Epithelial cell of alveolus of lung (primary cell): Measurements from ENCODE around the gene MYO19. TPM values are rescaled to one million over a fixed set of nuclear protein-coding genes. Genes with fewer than 3 reads are reported as not detected.

ENCODE experiments used
- total RNA-seq: library from RNA; depleted of rRNA; stranded (reverse); fragments of >200 nt; gene quantifications from 2 replicates; pipeline ENCODE4 v1.2.1, GENCODE V29; 2015

MYO19 gene, protein sequence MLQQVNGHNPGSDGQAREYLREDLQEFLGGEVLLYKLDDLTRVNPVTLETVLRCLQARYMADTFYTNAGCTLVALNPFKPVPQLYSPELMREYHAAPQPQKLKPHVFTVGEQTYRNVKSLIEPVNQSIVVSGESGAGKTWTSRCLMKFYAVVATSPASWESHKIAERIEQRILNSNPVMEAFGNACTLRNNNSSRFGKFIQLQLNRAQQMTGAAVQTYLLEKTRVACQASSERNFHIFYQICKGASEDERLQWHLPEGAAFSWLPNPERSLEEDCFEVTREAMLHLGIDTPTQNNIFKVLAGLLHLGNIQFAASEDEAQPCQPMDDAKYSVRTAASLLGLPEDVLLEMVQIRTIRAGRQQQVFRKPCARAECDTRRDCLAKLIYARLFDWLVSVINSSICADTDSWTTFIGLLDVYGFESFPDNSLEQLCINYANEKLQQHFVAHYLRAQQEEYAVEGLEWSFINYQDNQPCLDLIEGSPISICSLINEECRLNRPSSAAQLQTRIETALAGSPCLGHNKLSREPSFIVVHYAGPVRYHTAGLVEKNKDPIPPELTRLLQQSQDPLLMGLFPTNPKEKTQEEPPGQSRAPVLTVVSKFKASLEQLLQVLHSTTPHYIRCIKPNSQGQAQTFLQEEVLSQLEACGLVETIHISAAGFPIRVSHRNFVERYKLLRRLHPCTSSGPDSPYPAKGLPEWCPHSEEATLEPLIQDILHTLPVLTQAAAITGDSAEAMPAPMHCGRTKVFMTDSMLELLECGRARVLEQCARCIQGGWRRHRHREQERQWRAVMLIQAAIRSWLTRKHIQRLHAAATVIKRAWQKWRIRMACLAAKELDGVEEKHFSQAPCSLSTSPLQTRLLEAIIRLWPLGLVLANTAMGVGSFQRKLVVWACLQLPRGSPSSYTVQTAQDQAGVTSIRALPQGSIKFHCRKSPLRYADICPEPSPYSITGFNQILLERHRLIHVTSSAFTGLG
- 17.2 and 40.2 TPM in 2 replicates for total RNA-seq

DNA sequence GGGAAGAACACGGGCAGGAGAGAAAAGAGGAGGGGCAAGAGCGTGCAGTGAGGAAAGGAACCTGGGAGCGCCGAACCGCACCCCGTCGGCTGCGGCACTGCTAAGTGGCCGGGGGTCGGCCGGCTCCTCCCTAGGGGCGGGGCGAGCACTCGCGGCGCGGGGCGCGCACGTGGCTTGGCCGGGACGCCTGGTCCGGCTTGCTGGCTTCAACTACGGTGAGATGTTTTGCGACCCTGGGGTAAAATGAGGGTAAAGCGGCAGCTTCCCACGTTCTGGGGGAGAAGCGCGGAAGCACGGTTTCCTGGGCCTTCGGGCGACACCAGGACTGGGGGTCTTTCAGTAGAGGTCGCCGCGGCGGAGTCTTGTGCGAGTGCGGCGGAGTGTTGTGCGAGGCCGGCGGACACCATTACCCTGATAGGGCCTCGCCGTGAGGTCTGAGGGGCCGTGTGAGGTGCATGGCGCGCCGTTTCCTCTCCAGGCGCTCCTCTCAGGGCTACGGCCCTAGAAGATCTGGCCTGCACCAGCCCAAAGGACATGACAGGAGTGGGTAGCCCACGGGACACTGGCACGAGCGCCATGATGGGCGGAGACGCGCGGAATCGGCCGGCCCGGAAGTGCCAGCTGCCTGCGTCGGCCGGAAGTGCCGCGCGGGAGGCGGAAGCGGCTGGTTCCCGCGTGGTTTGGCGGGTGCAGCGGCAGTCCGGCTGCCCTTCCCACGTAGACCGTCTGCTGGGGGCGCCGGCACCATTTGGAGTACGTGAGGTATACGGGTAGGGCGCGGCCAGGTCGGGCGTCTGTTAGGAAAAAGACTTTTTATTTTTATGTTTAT is at the start of gene MYO19, which contains the start of gene PIGW:
TSS of gene MYO19 (minus strand) at position 29 of the 829 bp plus-strand sequence. CDS start 2,330 bp downstream, outside the sequence.
TSS of gene PIGW (plus strand) at position 148 of the 829 bp plus-strand sequence. CDS start 2,115 bp downstream, outside the sequence.

DNA sequence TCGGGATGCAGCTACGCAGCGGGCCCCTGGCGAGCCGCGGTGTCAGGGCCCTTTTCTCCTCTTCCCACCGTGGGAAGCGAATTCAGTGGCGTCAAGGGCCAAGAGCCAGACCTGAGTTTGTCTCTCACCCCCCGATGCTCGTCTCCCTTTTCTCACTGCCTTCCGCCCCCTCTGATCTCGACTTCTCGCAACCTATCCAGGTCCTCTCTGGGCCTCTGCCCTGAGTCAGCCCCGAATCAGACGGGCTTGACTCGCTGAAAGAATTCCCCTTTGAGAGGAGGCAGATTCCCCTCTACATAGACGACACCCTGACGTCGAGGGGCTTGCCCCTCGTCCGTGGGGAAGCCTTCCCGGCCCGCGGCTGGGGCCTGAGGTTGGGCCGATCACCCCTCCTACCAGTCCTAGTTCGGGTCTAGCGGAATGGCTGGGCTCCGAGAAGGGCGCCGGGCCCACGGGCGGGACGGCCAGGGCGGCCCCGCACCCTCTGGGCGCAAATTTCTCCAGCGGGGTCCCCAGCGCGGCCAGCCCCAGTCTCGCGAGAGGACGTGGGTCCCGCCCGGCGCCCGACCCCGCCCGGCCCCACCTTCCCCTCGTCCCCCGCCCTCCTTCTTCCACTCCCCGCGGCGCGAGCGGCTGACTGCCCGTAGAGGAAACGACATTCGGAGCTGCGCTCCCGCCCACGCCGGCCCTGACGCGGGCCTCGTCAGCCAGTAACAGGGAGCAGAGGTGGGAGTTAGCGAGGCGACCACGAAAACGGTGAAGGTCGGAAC is 9.8 kb upstream of the MYO19 start, which contains the start of gene GGNBP2:
TSS of gene GGNBP2 (plus strand) at position 613 of the 770 bp plus-strand sequence. CDS start 806 bp downstream, outside the sequence.

DNA sequence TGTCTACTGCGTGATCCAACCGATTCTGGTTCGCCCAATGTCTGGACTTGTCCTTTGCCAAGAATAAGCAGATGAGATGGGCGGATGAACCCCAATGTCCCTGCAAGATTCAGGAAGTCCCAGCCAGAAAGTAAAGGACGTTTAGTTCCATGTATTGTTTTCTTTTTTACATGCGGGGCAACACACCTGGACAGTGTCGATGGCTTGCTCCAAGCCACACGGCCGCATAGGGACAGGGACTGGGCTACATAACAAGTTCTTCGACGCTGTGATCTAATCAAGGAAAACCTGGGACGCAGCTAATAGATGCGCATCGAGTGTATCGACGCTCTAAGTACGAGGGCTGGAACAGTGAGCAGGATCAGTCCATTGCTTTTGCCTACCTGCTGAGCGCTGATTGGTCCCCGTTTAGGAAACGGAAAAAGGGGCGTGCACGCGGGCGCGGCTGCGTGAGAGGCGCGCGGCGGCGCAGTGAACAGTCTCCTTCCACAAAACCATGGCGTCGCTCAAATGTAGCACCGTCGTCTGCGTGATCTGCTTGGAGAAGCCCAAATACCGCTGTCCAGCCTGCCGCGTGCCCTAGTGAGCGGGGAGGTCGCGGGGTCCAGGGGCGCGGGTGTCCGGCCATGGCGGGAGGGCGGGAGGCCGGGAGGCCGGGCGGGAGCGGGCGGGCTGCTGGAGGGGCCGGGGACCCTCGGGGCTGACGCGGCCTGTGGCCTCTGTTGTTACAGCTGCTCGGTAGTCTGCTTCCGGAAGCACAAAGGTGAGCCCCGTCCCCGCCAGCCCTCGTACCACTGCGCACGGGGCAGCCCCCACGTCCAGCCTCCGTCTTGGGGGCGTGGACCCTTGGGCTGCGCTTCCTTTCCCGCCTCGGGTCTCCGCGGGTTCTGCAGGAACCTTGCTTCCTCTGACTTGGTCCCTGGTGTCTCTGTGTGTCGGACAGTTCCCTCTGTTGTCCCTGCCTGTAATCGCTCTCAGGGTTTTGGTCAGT is 48.2 kb downstream of the MYO19 start, which contains the start of gene ZNHIT3:
TSS of gene ZNHIT3 (plus strand) at position 478 of the 991 bp plus-strand sequence. CDS start at position 497, 19 bp downstream.

Other genes starting within 250 kb of the MYO19 start
- gene TBC1D3G, start 211.0 kb downstream of the MYO19 start, total RNA-seq, result not detected in 2 replicates
- not detected in 2 replicates for gene TBC1D3H, start 146.4 kb downstream of the MYO19 start, total RNA-seq
- 34.1 and 42.2 TPM in 2 replicates for gene ZNHIT3, start 48.2 kb downstream of the MYO19 start, total RNA-seq
- gene PIGW, start 119 bp upstream of the MYO19 start, total RNA-seq, result 3.8 and 9.4 TPM in 2 replicates
- gene GGNBP2, start 10.1 kb upstream of the MYO19 start, total RNA-seq, result 30.8 and 36.2 TPM in 2 replicates
- 6.3 and 8.0 TPM in 2 replicates for gene DHRS11, start 57.0 kb upstream of the MYO19 start, total RNA-seq
- 3.4 and 4.8 TPM in 2 replicates for gene MRM1, start 66.7 kb upstream of the MYO19 start, total RNA-seq